SIG-M5 treated with dmso at 0.1 percent for 504 hours (cell line): Measurements from ENCODE around the gene RNF180.

ENCODE experiments used
- DNase-seq: peaks from one replicate; lab custom pipeline; 2025; ENCODE audit not compliant: unreplicated experiment; lab: John Stamatoyannopoulos, UW

The RNF180 gene

DNA sequence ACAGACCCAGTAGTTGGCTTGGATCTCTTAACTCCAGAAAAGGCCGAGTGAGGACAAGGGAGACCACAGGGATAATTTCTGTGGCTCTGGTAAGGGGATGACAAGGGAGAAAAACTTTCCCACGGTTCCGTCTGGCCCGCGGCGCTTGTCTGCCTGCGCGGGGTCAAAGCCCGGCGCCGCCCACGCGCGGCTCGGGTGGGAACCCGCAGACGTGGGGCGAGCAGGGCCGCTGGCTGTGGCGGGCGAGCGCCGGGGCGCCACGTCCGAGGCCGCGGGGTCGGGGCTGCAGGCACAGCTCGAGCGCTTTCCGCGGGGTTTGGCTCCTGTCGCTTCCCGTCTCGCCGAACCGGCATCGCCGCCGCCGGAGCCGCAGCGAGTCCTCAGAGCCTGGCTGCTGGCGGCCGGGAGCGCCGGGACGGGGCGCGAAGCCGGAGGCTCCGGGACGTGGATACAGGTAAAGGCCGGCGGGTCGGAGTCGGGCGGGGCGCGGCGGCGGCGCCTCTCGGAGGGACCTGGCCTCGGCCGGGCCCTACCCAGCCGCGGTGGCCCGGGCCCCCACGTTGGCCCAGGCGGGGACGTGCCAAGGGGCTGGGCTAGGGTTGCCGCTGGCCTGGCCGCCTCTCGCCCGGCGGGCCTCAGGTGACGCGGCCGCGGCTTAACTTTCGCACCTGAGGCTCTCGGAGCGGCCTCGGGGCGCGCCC lies at the start of gene RNF180:
RNF180 (plus strand) TSS at position 344 of the 701 bp plus-strand sequence. CDS start 34,965 bp downstream, outside the sequence.
- DNase-seq = no peak

DNA sequence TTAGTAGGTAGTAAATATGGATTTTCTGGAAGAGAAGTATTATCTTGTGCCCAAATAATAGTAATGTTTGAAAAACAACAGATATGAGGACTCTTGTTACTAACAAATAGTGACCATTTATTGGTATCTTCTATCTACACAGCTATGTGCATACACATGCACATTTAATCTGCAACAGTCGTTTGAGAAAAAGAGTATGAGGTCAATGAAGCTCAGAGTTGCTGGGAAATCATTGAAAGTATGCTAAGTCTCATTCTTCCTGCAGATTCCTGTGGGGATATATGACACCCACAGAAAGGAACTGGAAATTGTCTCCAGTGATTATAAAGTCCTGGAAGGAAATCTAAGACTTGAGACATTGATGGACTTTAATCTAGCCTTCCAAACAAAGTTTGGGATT lies 40.1 kb upstream of the RNF180 start:
- DNase-seq = no peak

DNA sequence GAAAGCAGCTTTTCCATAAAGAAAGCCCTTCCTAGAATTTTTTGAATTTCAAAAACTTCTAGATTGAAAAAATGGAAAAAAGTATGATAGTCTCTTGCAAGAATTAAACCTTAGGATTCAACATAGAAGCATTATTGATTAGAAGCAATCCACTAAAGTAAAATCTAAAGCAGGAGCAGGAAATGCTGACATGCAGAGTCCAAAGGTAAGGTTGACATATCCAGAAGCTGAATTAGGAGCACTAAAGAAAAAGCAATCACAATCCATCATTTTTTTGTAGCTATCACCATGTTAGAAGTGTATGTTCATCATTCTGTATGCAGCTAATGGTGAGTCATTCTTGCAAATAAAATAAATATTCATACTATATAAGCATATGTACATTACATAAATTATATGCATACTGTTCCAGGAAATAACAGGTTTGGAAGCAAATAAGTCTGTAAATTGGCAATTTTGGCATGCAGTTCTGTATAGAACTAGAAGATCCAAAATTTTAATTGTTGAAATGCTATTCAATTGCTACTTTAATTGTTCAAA lies 39.4 kb upstream of the RNF180 start:
- no peak for DNase-seq

DNA sequence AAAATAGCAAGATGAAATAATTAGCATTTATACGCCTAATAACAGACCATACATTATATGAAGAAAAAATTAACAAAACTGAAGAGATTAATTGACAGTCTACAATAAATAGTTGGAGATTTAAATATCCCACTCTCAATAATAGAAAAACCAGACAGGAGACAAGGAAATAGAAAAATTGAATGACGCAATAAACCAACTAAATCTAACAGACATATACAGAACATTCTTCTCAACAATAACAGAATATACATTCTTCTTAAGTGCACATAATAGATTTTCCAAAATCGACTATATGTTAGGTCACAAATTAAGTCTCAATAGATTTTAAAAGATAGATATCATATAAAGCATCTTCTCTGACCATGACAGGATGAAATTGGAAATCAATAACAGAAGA lies 25.6 kb upstream of the RNF180 start:
- no peak for DNase-seq

GRCh38 chr5:64144425-64145215 lies 21.0 kb upstream of the RNF180 start:
- no peak for DNase-seq

DNA sequence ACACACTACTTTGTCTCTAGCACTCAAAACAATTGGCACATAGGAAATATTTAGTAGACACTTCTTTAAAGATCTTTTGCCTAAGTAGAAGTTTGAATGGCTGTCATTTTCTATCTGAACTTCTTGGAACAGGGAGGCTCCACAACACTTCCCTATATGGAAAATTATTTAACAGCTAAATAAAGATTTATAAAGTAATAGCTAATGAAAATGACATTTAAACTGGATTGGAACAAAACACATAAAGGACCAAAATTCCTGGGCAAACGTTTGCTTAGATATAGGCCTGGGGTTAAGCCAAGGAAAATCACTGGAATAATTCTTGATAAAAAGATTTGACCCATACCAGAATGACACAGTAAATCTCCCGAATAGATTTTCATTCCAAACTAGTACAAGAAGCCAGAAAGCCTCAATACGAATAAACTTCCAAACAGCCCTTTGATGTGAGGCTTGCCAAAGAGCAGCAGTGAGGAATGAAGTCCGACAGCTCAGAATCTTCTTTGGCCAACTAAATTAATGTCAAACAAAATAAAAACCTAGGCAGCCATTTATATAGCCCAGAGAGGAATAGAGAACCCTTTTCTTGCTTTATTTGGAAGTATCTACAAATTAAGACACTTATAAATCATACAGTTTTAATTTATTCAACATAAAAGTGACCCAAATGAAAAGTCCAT lies 20.3 kb upstream of the RNF180 start:
- no peak for DNase-seq

DNA sequence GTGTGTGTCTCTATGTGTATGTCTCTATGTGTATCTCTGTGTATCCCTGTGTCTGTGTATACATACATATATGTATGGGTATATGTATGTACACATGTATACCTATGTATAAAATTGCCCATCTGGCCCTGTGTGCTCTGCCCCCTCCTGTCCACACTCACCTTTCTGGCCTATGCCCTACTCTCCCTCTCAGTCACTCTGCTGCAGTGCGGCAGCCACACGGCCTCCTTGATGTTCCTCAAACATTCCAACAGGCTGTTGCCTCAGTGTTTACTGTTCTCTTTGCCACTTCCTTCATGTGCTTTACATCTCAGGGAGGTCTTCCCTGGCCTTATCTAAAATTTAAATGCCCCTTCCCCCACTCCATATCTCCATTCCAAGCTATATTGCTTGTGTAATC lies 18.3 kb upstream of the RNF180 start:
- no peak for DNase-seq

DNA sequence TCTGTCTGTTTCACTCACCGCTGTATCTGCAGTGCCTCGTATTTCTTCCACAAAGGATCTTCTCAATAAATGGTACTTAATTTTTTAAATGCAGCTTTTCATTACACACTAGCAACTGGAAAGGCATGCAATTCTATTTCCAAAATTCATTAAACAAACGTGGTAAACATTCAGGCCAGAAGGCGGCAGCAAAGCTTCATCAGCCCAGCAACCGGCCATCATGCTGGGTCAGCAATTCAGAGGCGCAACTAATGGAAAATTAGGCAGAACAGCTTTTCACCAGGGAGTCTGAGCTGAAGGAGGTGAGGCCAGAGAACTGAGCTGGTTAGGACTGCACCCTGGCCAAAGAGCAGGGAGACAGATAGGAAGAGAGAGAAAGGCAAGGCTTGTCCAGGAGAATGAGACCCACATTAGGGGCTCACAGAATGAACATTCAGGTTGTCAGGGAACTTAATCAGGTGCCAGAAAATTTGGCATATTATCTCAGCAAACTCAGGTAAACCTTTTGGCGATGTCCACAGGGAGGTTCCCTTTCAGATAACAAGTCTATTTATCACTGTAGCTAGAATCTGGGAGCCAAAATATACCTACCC lies 17.7 kb upstream of the RNF180 start:
- DNase-seq = peak; percentile 31

DNA sequence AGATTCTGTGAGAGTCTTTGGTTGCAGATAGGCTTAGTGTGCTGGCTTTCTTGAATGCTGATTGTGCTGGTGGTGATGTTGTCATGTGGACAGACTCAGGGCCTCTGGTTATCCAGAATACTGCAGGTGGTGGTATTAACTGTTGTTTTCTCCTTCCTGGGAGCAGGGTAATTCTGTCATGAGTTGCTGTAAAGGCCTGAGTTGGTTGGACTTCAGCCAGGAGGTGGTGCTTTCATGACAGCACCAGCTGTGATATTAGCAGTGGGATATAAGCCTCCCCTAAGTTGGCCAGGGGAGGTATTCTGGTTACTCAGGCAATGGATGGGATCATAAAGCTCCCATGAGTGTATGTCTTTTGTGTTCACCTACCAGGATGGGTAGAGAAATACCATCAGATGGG lies 16.4 kb upstream of the RNF180 start:
- no peak for DNase-seq

- DNase-seq = no peak
These were observed 15.7 kb upstream of the RNF180 start for GRCh38 chr5:64149857-64150521.

DNA sequence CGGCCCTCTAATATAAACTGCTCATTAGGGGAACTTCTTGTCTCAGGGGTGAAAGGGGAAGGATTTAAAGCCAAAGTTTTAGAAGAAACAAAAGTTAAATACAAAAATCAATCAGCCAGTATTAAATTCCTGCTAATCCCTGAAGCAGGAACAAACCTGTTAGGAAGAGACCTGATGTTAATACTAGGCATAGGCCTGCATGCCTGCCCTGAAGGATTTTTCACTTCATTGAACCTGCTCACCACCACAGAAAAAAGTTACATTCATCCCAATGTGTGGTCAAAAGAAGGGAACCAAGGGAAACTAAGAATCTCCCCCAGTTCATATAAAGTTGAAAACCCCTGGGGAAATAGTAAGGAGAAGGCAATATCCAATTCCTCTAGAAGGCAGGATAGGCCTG lies 9.4 kb upstream of the RNF180 start:
- DNase-seq = no peak

DNA sequence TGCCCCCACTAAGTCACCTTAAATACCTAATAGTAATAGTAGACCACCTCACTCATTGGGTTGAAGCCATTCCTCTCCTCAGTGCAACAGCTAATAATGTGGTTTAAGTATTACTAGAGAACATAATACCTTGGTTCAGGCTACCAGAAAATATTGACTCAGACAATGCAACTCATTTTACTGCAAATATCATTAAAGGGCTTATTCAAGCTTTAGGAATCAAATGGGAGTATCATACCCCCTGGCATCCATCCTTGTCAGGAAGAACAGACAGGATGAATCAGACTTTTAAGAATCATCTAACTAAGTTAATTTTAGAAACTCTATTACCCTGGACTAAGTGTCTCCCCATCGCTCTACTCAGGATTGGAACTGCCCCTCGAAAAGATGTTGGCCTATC lies 6.8 kb upstream of the RNF180 start:
- DNase-seq = no peak

DNA sequence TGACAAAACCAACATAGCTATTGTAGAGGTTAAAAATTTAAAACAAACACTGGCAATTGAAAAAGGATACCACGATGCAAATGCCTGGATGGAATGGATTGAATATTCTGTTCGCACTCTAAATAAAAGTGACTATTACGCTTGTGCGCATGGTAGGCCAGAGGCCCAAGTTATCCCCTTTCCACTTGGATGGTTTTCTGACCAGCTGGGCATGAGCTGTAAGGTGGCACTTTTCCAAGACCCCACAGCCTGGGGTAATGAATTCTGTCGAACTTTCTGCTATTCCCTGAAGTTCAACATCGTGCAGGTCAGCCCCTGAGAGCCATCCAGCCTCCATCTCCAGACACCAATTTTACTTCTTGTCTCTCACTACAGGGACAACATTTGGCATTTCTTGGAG lies 5.4 kb upstream of the RNF180 start:
- DNase-seq = no peak

- peak; percentile 25 for DNase-seq
These were observed 4.2 kb upstream of the RNF180 start for GRCh38 chr5:64161420-64161819.

DNA sequence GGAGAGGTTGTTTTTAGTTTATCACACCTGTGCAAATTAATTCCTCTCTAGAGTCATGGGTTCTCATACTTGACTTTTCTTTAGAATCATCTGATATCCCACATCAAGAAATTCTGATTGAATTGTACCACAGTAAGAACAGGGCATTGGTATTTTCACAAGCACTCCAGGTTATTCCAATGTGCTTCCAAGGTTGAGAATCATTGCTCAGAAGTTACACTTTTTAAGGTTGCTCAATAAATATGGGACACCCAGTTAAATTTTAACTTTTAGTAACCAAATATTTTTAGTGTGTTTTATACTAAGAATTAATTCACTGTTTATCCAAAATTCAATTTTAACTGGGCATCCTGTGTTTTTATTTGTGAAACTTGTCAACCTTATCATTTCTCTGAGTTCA lies 2.5 kb upstream of the RNF180 start:
- no peak for DNase-seq

DNA sequence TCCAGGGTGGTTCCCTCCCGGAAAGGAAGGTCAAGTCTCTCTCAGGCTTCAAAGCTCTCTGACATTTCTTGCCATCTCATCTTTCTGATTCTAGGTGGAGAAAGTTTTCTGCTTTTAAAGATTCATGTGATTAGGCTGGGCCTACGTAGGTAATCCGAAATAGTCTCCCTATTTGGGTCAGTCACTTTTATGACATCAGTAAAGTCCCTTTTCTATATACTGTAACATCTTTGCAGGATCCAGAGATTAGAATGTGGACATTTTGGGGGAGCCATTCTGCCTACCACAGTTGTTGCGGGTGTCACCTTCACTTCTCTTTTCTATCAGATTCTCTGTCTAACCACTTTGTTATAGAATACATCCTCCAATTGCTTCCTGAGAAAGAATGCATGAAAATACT lies 1.9 kb upstream of the RNF180 start:
- DNase-seq = no peak

GRCh38 chr5:64164166-64164565 lies 1.5 kb upstream of the RNF180 start:
- no peak for DNase-seq

- no peak for DNase-seq
These were observed 513 bp upstream of the RNF180 start for GRCh38 chr5:64165160-64165499.

- no peak for DNase-seq
These were observed 737 bp downstream of the RNF180 start for GRCh38 chr5:64166201-64166959.

- no peak for DNase-seq
These were observed 10.7 kb downstream of the RNF180 start for GRCh38 chr5:64176301-64176700.
